ENCODE results near the gene PEPD.

PEPD gene

DNA sequence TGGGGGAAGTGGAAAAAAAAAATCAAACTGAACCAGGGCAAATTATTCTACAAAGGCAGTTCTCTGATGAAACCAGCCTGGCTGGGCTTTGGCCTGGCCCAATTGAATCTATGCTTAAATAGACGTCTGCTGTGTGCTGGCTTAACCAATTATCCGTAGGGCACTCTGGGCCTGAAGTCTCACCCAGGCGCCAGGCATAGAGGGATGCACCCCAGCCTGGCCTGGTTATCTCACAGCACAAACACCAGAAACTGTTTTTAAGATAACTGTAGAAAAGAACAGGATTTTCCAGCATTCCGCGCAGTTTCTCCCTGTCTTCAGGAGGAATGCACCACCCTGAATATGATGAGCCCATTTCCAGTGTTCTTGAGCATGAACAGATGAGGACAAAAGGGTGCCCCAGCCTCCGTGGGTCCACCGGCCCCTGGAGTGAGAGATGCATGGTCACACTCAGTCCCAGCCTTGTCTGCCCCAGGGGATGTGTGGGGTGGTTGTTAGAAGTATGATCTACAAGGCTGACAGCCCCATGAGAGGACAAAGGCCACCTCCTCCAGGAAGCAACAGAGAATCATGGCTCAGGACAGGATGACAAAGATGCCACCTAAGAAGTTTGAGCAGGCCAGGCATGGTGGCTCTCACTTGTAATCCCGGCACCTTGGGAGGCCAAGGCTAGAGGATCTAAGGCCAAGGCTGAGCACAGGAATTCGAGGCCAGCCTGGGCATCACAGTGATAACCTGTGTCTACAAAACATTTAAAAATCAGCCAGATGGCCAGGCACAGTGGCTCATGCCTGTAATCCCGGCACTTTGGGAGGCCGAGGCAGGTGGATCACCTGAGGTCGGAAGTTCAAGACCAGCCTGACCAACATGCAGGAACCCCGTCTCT lies 50.2 kb downstream of the PEPD start:
- DNase-seq: no peak

- no peak for DNase-seq
Measured at GRCh38 chr19:33470686-33471085, 50.9 kb downstream of the PEPD start.

DNA sequence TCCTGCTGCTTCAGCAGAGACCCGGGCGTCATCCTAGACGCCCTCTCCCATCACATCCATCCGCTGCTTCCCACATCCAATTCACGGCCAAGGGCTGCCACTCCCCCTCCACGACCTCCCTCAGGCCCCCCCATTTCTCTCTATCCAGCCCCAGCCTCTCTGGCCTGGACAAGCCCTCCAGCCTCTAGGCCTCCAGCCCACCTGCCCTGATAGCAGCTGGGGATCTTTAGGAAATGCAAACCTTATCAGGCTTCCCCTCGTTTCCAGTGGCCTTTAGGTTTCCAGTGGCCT lies 51.6 kb downstream of the PEPD start:
- no peak for DNase-seq

GRCh38 chr19:33469171-33470039 lies 52.2 kb downstream of the PEPD start:
- DNase-seq: no peak

GRCh38 chr19:33468361-33469170 lies 53.0 kb downstream of the PEPD start:
- DNase-seq: no peak

GRCh38 chr19:33467851-33468250 lies 53.7 kb downstream of the PEPD start:
- DNase-seq: no peak

- no peak for DNase-seq
Measured at GRCh38 chr19:33465834-33466233, 55.8 kb downstream of the PEPD start.

DNA sequence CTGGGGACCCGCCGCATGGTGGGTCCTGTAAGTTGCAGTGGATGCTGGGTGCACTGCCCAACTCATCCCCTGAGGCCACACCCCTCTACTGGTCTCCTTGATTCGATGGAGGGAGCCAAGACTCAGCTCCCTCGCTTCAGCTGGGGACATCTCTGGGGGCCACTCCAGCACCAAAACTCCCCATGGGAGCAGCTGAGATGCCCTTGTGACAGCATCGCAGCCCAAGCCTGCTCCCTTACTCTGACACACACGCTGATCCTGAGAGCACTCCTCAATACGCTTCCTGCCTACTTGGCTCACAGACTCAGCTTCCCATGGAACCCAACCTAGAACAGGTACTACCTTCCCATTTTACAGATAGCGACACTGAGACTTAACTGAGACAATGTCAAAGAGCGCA lies 56.2 kb downstream of the PEPD start:
- no peak for DNase-seq

DNA sequence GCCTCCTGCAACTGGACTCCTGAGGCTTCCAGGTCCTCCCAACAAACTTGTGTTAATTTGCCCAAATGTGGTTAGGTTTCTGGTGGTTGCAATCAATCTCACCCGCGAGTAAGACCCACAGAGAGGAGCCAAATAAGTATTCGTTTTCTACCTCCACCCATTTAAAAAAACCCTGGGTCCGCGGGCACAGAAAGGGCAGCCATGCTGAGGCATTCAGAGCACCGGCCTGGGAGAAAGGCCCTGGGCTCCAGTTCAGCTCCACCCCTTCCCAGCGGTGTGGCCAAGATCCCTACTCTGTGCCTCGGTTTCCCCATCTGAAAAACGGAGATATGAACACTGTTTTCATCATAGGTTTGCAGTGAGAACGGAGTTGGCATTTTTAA lies 56.9 kb downstream of the PEPD start:
- DNase-seq: no peak

DNA sequence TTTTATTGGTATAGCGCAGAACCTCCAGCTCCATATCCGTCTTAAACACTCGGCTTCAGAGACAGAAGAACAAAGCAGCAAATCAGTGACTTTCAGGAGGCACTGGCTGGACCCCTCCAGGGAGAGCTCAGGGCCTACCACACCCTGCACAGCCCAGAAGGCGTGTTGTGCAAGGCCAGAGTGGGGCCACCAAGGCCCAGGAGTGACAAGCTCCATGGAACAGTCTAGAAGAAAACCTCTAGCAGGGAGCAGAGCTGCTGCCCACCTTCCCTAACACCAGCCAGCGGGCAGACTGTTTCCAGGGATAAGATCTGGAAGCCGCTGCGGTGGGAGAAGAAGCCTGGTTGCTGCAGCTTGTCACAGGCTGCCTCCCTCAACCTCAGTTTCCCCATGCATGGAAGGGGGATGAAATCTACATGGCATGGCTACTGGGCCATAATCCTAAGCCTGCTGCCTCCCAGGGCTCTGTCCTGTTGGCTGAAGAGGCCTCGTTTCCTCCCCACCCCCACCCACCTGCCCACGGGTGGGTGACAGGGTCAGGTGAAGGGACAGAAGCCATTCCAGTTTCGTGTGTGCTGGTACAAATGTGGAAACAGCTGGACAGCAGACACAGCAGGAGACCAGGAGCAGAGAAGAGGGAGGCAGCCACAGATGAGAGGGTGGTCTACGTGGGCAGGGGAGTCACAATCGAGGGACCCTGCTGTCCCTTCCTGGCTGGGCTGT lies 57.4 kb downstream of the PEPD start:
- no peak for DNase-seq

- no peak for DNase-seq
Measured at GRCh38 chr19:33463199-33463598, 58.4 kb downstream of the PEPD start.

DNA sequence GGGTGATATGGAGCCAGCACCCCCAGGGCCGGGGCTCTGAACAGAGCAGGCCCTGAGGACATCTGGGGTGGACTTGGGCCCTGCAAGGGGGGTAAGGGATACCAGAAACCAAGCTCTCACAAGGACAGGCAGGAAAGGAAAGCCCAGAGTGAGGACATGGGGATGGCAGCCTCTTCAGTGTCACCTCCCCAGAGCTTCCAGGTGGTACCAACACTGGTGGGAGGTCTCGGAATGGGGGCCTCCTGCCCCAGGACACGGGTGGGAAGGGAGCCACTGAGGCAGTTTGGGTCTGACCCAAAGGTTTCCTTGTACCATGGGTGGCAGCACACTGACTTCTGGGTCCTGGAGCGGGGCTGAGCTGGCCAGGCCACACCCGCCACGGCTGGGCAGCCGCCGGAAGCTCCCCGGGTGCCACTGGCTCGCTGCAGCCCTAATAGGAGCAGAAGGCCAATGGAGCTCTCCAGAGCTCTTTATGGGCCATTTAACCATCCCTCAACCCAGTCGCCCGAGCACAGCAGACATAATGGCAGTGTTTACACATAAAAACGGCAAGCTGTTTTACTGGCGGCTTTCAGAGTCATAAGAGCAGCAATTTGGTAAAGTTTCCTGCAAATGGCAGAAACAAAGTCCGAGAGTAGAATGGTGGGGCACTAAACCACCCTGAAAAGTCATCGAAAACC lies 59.3 kb downstream of the PEPD start:
- DNase-seq: peak; percentile 38

- DNase-seq: no peak
Measured at GRCh38 chr19:33461256-33462111, 60.1 kb downstream of the PEPD start.

- DNase-seq: peak; percentile 33
Measured at GRCh38 chr19:33460221-33460908, 61.2 kb downstream of the PEPD start.

- DNase-seq: no peak
Measured at GRCh38 chr19:33459222-33460090, 62.1 kb downstream of the PEPD start.

DNA sequence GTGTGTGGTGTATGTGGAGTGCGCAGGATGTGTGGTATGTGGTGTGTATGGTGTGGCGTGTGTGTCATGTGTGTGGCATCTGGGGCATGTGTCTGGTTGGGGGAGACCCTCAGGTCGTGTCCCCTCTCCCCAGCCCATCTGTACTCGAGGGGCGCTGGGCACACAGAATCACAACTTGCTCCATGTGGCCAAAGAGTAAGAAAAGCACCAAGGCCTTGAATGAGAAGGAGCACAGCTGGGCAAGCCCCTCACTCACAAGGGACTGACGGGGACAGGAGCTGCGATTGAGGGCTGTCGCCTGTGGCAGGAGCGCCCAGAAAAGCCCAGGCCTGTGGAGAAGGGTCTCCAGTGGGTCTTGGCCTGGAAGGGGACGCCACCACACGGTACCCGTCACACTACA lies 62.8 kb downstream of the PEPD start:
- DNase-seq: no peak

- DNase-seq: no peak
Measured at GRCh38 chr19:33458171-33458633, 63.4 kb downstream of the PEPD start.

DNA sequence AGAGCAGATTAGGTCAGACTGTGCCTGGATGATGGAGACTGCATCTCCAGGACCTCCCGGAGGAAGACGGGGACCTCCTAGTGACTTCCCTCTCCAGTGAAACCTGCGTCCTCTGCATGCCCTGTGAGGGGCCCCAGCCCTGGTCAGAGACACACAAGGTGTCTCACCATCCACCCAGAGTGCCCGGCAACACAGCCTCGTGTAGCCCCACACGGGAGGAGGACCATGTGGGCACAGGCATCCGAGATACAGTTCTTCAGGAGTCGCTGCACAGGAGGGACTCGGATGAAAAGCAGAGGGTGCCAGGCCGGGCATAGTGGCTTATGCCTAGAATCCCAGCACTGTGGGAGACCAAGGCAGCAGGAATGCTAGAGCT lies 64.8 kb downstream of the PEPD start:
- DNase-seq: no peak

- no peak for DNase-seq
Measured at GRCh38 chr19:33456076-33456844, 65.3 kb downstream of the PEPD start.

Data from NCI-H345 (cell line).